Activated effector memory CD4-positive, alpha-beta T cell treated with Interleukin-2 at 50 U/mL for 16 hours (primary cell): ENCODE data around the gene TOB1.
A peak's percentile ranks its signal among the peaks of the same experiment; 100 is the strongest.

ENCODE experiments used
- DNase-seq: peaks from one replicate; pipeline ENCODE4 v3.0.0-alpha.2; 2020

TOB1 gene

GRCh38 chr17:50844117-50844700, 21.9 kb downstream of the TOB1 start:
- no peak for DNase-seq

- no peak for DNase-seq
These were observed 22.8 kb downstream of the TOB1 start for GRCh38 chr17:50843150-50843905.

- DNase-seq = no peak
These were observed 23.5 kb downstream of the TOB1 start for GRCh38 chr17:50842506-50843149.

GRCh38 chr17:50841949-50842354, 24.2 kb downstream of the TOB1 start:
- peak; percentile 34 for DNase-seq

GRCh38 chr17:50841277-50841948, 24.7 kb downstream of the TOB1 start:
- no peak for DNase-seq

- no peak for DNase-seq
These were observed 25.8 kb downstream of the TOB1 start for GRCh38 chr17:50840311-50840851.

GRCh38 chr17:50839591-50840310, 26.4 kb downstream of the TOB1 start:
- DNase-seq = no peak

- DNase-seq = no peak
These were observed 27.9 kb downstream of the TOB1 start for GRCh38 chr17:50837980-50838954.

GRCh38 chr17:50837286-50837979, 28.7 kb downstream of the TOB1 start:
- DNase-seq = no peak

GRCh38 chr17:50836826-50837225, 29.3 kb downstream of the TOB1 start:
- DNase-seq = no peak

GRCh38 chr17:50835301-50836234, 30.6 kb downstream of the TOB1 start, which contains the start of gene WFIKKN2:
TSS of gene WFIKKN2 (plus strand) at chr17:50835586. CDS start at chr17:50835938, 352 bp downstream.
- no peak for DNase-seq

- DNase-seq = no peak
These were observed 31.5 kb downstream of the TOB1 start for GRCh38 chr17:50834429-50835300.

GRCh38 chr17:50833510-50834428, 32.4 kb downstream of the TOB1 start:
- DNase-seq = no peak

GRCh38 chr17:50832864-50833381, 33.2 kb downstream of the TOB1 start:
- DNase-seq = no peak

GRCh38 chr17:50832267-50832863, 33.8 kb downstream of the TOB1 start:
- DNase-seq = no peak

- DNase-seq = no peak
These were observed 34.7 kb downstream of the TOB1 start for GRCh38 chr17:50831471-50831928.
